Measurements from ENCODE around the gene PRDX1.
A peak's percentile ranks its signal among the peaks of the same experiment; 100 is the strongest.
"Not testable (repeated sequence)": the region's sequence is repeated elsewhere in the genome, so short reads cannot be mapped to it uniquely, and the experiment has no call there.

PRDX1 gene

GRCh38 chr1:45535988-45536766 lies 14.5 kb upstream of the PRDX1 start:
- no peak for DNase-seq (ENCODE audit: low read depth in 2 of 2)

GRCh38 chr1:45531873-45532272 lies 10.2 kb upstream of the PRDX1 start:
- DNase-seq (ENCODE audit: low read depth in 2 of 2) = no peak

- no peak for DNase-seq (ENCODE audit: low read depth in 2 of 2)
Observed at GRCh38 chr1:45530632-45531135, 9.0 kb upstream of the PRDX1 start.

- no peak for DNase-seq (ENCODE audit: low read depth in 2 of 2)
Observed at GRCh38 chr1:45526135-45526644, 4.5 kb upstream of the PRDX1 start.

GRCh38 chr1:45523975-45524374 lies 2.3 kb upstream of the PRDX1 start:
- DNase-seq (ENCODE audit: low read depth in 2 of 2) = not testable (repeated sequence)

- DNase-seq (ENCODE audit: low read depth in 2 of 2) = not testable (repeated sequence)
Observed at GRCh38 chr1:45523516-45523915, 1.8 kb upstream of the PRDX1 start.

GRCh38 chr1:45522324-45523104 lies 830 bp upstream of the PRDX1 start:
- no peak for DNase-seq (ENCODE audit: low read depth in 2 of 2)

GRCh38 chr1:45519774-45520173 lies 1.9 kb downstream of the PRDX1 start:
- DNase-seq (ENCODE audit: low read depth in 2 of 2) = not testable (repeated sequence)

- no peak for DNase-seq (ENCODE audit: low read depth in 2 of 2)
Observed at GRCh38 chr1:45518910-45519309, 2.8 kb downstream of the PRDX1 start.

GRCh38 chr1:45518366-45518765 lies 3.3 kb downstream of the PRDX1 start:
- not testable (repeated sequence) for DNase-seq (ENCODE audit: low read depth in 2 of 2)

GRCh38 chr1:45516465-45516864 lies 5.2 kb downstream of the PRDX1 start:
- DNase-seq (ENCODE audit: low read depth in 2 of 2) = no peak

GRCh38 chr1:45516036-45516435 lies 5.6 kb downstream of the PRDX1 start:
- DNase-seq (ENCODE audit: low read depth in 2 of 2) = no peak

GRCh38 chr1:45513532-45514260 lies 8.0 kb downstream of the PRDX1 start:
- not testable (repeated sequence) for DNase-seq (ENCODE audit: low read depth in 2 of 2)

- DNase-seq (ENCODE audit: low read depth in 2 of 2) = peak; percentile 29 to 45
Observed at GRCh38 chr1:45512641-45513054, 9.0 kb downstream of the PRDX1 start.

- DNase-seq (ENCODE audit: low read depth in 2 of 2) = no peak
Observed at GRCh38 chr1:45510972-45511527, 10.6 kb downstream of the PRDX1 start.

- no peak for DNase-seq (ENCODE audit: low read depth in 2 of 2)
Observed at GRCh38 chr1:45510036-45510971, 11.4 kb downstream of the PRDX1 start.

- no peak for DNase-seq (ENCODE audit: low read depth in 2 of 2)
Observed at GRCh38 chr1:45508295-45509151, 13.2 kb downstream of the PRDX1 start.

GRCh38 chr1:45507893-45508292 lies 13.8 kb downstream of the PRDX1 start:
- no peak for DNase-seq (ENCODE audit: low read depth in 2 of 2)

- DNase-seq (ENCODE audit: low read depth in 2 of 2) = no peak
Observed at GRCh38 chr1:45507195-45507594, 14.5 kb downstream of the PRDX1 start.

Measured in stimulated activated CD4-positive, alpha-beta T cell treated with anti-CD3 and anti-CD28 coated beads, Interleukin-1b, Interleukin-23, amount 100 ng/mL, for 4 hours (primary cell).